NK-92 (cell line): Measurements from ENCODE around the gene SIK1.
"Not testable (repeated sequence)": the region's sequence is repeated elsewhere in the genome, so short reads cannot be mapped to it uniquely, and the experiment has no call there.

ENCODE experiments used
- DNase-seq: peaks from one replicate; lab custom pipeline; 2025; ENCODE audit not compliant: unreplicated experiment; lab: John Stamatoyannopoulos, UW

Gene SIK1

DNA sequence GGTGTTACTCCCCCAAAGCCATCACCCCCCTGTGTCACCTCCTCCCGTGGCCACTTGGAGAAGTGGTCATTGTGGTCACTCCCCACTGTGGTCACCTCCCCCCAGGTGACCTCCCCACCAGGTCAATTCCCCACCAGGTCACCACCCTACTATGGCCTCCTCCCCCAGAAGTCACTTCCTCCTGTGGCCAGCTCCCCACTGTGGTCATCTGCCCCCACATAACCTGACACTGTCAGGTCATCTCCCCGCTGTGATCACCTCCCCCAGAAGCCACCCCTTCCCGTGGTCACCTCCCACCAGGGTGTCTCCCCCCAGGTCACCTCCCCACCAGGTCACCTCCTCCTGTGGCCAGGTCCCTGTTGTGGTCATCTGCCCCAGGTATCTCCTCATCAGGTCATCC, 28.9 kb downstream of the SIK1 start:
- not testable (repeated sequence) for DNase-seq

DNA sequence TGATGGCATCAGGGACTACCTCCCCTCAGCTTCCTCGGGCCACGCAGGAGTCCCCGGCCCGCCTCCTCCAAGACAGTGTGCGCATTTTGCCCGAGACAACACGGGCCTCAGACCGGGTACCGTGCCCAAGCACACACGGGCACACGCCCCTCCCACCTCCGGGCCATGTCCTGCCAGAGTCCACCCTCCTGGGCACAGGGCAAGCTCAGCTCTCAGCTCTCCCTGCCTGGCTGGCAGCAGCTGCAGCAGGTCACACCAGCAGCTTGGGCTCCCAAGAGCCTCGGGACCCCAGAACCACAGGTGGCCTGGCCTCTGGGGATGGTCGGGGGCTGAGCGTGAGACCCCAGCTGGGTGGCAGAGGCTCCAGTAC, 29.5 kb downstream of the SIK1 start:
- DNase-seq = not testable (repeated sequence)

DNA sequence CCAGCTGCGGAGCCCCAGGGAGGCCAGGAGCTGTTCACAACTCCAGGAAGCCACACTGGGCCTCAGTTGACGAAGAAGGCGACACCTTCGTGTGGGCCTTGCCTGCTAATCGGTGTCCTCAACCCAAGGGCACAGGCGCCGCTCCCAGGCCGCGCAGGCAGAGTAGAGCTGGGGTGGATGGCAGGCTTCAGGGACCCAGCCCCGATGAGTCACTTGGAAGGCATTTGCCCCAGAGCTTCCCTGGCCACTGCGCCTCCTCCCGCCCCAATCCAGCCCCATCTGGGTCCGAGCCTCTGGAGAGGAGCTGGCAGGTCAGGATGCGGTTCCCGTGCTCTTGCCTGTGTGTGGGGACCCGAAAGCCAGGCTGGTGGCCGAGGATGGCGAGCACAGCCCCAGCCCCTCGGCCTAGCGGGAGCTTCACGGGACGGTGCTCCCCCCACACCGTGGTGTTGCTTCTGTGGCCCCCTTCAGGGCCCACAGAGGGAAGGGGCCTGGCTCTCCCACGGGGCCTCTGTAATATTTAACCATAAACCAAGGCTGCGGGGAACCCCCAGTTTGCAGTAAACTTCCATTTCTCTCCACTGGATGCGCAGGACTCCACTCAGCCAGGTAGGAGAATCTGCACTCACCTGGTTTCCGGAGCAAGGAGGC, 30.0 kb downstream of the SIK1 start:
- DNase-seq = not testable (repeated sequence)

DNA sequence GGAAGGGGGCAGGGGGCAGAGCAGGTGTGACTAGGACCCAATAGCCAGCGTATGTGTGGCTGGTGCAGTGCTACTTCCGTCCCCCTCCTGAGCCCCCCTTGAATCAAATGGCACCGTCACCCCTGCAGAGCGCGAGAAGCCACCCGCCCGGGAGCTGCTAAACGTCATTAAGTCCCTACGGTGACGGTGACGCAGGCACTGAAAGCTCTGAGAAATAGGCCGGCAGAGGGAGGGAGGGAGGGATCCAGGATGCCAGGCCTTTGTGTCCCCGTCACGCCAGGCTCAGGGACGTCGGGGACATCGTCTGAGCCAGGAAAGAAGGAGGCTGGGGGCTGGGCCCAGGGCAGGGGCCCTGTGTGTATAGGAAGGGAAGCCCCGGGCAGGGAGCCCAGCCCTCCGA, 43.6 kb downstream of the SIK1 start:
- not testable (repeated sequence) for DNase-seq

DNA sequence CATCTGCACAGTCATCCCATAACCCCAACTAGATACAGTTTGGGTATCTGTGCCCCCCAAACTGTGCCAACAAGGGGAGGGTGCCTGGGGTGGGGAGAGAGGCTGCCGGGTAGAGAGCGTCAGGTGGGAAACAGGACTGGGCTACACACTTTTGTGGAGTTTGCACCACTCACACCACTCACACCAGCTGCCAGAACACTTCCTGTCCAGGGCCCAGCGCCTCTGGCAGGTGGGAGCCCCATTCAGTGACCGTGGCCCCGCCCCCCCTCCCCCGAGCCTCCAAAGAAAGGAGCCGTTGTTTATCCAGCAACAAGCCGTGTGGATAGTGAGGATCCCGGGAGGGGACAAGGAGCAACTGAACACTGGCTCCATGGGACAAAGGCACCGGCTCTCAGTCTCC, 44.0 kb downstream of the SIK1 start:
- DNase-seq = not testable (repeated sequence)

DNA sequence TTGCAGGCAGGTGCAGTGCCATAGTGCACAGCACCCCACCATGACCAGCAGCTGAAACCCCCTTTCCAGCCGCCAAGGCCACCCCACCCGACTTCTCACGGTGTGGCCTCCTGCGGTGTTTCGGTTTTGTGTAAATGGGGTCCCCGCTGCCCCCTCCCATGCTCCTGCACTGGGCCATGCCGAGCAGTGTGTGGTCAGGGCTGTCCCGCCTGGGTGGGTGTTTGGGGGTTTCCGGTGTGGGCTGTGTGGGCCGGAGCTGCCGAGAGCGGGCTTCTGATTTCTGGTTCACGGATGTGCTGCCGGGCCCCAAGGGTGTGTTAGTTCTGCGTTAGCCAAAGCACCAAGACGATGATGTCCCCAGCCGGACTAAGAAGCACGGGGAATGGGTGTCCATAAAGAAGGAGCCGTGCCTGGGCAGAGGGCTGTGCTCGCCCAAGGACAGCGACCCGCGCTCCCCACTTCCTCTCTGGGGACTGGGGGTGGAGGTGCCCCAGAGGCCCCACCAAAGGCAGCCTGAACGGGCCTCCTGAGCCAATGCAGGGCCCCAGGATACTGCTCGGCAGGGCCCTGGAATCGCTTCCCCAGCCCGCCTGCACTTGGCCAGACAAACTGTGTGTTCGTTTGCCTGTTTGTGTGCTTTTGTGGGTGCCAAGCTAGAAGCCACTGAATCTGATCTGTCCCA, 45.9 kb downstream of the SIK1 start:
- DNase-seq = not testable (repeated sequence)

DNA sequence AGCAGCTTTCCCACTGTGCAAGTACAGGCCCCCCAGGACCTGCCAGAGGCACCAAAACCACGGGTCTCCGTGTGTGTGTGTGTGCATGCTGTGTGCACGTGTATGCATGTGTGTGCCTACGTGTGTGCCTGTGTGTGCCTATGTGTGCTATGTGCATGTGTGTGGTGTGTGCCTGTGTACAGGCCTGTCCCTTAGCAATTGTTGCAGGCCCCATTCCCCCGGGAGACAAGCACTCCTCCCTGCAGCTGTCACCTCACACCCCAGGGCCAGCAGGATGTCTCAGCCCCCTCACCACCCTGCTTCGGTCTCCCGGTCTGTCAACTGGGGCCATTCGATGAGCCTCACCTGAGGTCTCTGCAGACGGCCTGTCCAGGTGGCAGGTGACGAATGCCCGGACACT, 46.6 kb downstream of the SIK1 start:
- DNase-seq = not testable (repeated sequence)

DNA sequence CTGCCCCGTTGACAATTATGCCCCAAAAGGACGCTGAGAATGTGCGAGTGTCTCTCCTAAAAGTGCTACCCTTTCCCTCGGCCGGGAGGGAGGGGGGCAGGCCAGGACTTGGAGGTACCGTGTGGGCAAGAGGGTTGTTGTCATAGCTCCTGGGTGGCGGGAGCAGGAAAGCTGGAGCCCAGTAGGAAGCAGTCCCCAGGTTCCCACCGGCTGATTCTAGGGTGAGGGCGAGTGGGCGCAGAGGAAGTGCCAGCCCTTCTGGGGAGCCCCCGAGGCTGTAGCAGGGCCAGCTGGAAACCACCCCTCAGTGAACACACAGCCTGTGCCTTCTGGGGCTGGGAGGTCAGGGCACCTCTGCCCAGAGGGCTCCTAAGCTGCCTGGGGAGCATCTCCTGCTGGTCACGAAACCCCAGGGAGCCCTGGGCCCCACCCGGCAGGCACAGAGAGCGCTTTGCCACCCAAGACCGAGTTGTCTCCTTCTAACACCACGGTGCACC, 47.3 kb downstream of the SIK1 start:
- DNase-seq = not testable (repeated sequence)

DNA sequence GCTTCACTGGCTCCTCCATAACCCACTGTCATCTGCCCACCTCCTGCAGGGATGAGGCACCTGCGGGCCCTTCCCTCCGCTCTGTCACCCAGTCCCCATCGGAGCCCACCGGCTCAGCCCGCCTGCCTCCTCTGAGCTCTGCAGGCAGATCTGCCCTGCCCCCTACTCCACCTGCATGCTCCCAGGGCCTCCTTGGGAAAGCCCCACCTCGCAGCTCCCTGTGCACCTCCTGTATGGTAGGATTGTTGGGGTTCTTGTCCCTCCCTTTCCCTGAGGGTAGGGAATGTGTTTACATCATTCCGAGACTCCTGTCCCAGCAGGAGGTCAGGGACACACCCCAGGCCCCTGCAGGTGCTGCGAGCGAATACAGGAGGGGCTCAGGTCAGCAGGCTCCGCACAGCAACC, 50.5 kb downstream of the SIK1 start:
- no peak for DNase-seq

DNA sequence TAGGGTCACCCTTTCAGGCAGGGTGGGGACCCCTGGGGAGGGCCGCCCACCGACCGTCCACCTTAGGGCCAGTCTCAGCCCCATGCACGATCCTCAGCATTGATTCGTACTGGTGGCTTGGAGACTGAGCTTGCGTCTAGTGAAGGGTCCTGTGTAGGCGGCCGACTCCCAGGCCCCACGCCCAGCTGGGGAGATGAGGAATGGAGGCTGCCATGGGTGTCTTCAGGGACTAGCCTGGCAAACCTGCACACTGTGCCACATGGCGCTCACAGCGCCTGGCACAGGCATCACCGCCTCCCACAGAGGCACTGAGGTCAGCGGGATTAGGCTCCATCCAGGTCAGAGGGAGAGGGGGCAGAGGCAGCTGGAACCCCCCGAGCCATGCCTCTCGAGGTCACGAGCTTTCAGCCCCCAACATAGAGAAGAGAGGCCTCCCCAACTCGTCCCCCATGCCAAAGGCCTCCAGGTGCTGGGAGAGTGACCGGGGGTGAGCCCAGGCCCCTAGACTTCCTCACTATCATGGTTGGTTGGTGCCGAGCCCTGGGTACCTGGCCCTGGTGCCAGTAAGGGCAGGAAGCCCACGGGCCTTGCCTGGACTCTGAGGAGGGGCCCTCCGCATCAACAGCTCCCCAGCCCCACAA, 51.0 kb downstream of the SIK1 start:
- no peak for DNase-seq

DNA sequence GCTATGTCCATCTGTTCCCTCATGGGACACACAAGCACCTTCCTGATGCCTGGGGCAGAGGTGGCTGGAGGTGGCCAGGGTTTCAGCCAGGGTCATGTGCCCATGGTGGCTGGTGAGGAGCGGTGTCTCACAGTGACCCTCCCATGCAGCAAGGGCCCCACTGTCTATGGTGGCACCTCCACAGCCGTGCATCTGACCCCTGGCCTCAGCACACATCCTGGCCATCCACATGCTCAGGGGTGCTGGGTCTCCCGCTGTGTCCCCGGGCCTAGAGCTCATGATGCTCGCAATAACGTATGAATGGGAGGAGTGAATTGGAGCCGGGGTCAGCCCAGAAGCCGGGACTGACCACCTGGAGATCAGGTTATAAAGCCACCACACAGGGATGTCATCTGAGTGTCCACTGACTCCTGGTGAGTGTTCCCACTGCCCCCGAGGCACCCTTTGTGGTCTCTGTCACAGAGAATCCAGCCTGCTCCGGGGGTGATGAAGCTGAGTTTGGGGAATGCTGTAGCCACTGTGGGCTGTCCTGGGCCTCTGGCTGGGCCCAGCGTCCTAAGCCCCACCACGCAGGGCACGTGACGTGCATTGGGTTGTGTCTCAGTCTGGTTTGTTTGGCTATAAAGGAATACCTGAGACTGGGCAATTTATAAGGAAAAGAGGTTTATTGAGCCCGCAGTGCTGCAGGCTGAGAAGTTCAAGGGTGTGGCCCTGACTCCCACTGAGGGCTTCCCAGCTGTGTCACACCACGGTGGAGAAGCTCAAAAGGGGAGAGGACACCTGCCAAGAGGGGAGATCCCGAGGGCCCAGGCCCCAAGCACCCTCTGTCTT, 51.7 kb downstream of the SIK1 start:
- DNase-seq = no peak

DNA sequence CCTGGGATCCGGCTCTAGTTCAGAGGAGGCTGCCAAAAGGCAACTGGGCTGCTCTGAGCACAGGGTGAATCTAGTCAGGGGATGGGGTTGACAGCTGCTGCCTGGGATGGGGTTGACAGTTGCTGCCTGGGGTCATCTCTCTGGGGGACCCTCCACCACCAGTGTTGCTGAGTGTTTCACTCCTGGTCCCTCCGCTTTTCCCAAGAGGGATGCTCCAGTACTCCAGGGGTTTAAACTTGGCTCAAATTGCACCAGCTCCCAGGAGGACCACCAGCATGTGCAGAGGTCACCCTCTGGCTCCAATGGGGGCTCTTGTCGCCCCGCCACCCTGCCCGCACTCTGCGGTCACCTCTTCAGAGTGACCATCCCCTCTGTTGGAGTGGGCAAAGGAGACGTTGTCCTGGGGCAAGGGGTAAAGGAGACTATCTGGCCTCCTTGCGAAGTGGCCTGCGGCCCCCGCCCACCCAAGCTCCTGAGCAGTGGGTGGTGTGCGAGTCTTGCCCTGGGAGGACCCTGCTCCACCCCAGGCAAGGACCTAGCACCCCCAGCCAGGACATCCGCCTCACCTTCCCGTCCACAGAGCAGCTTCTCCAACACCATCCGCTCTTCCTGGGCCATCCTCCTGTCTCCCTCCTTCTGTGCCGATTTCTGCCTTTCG, 52.6 kb downstream of the SIK1 start:
- DNase-seq = no peak

DNA sequence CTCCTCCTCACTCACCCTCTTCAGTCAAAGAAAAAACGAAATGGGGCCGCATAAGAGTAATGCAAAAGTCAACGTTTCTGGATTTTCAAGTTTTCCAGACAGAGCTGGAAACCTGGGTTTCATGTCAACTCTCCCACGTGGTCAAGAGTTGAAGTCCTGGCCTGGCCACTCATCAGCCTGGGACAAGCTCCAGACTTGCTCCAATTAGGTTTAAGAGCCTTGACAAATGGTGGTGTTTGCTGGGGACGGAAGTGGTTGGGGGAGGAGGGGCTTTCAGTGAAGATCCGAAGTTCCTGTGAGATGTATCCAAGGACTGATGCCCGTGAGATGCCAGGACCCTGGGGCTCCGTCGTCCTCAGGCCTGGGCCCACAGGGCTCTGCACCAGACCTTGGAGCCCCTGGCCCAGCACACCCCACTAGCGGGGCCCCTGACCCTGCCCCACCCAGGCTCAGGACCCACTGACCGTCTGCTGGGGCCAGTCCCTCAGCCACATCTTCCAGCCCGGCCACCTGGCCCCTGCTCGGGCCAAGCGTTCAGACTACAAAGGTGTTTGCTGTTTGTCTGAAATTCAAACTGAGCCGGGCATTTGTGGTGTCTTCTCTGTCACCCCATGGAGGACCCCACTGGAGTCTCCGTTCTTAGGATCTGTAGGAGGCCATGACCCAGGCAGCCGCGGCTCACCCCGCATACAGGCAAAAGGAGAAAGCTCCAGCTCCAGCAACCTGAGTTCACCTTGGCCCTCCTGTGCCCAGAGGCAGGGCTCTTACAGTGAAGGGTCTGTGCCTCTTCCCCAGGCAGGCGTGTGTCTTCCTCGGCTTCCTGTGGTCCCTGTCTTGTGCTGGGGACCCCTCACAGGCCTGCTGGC, 53.3 kb downstream of the SIK1 start:
- DNase-seq = no peak

DNA sequence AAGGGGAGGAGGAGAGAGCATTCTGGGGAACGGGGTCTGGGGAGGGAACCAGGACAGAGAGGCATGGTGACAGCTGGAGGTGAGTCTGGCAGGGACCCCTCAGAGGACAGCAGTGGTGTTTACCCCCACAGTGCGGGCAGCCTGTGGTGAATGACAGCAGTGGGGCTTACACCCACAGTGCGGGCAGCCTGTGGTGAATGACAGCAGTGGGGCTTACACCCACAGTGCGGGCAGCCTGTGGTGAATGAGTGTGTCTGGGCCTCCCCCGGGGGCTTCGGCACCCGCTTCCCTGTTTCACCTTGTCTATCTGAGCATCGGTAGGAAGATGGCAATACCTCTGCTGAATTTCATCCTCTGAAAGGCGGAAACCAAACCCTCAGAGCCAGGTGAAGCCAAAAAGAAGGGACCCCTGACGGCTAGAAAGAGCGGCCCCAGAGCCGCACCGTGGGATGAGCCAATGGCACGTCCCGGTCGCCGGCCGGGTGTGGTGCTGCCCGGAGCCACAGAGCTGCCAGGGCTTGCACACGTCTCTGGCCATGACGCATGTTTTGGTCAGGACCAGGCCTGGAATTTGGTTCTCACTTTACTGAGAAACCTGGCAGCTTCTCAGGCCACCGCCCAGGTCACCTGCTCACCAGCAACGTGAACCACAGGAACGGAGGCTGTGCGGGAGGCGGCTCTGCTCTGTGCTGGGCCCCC, 54.1 kb downstream of the SIK1 start:
- no peak for DNase-seq

DNA sequence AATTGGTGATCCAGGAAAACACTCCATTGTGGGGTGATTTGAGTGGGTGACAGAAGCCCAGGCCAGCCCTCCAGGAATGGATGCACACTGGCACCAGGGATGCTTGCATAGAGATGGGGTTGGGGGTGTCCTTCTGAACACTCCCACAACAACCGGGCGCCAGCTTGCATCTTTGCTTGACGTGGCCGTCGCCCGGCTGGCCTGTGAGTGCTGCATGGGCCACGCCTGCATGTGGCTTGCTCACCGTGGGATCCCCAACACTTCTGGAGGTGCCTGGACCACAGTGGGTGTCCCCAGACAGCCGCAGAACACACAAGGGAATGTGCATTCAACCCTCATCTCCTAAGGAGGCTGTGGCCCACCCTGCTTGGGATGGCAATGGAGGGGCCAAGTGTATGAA, 55.1 kb downstream of the SIK1 start:
- DNase-seq = no peak

DNA sequence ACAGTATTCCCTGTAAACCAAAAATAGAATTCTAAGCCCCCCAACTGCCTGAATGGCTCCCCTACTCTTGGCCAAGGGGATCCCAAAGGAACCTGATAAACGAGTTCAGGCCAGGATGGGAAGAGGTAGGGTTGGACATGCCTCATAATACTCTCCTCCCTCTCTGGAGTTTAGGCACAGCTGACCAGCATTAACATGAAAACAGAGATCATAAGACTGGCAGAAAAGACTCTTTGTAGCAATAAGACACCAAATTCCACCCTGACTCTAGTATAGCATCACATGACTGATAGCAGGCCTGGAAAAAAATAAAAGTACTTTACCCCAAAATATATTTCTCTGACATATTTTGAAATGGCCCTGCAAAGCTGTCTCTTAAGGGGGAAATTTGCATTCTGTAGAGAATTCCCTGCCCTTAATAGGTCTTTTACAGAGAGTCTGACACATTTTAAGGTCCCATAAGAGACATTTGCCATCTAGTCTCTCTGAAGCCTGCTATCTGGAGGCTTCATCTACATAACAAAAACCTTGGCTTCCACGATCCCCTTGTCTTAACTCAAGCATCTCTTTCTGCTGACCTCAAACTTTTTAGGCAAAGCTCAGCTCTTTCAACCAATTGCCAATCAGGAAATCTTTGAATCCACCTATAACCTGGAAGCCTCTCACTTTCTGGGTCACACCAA, 55.9 kb downstream of the SIK1 start:
- no peak for DNase-seq

DNA sequence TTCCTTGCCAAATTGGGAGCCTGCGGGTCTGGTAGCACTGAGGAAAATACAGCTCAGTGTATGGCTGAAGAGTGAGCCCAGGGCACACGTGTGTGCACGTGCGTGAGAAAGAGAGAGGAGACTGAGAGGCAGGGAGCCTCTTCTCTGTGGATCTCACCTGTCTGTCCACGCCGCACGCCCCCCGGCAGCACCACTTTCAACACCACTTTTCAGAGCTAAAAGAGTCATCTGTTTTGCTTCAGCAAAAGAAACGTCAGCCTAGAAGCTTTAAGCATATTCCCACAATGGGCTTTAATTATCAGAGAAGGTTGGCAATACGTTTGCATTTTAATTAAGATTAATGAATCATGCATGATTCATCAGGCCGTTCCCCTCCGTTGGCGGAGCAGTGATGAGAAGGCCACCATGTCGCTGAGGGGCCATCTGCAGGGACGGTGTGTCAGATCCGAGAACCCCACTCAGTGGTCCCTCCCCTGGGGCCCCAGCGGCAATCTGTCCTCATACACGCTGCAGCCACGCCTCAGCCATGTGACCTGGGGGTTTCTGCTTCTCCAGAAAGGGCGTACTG, 56.8 kb downstream of the SIK1 start:
- no peak for DNase-seq

DNA sequence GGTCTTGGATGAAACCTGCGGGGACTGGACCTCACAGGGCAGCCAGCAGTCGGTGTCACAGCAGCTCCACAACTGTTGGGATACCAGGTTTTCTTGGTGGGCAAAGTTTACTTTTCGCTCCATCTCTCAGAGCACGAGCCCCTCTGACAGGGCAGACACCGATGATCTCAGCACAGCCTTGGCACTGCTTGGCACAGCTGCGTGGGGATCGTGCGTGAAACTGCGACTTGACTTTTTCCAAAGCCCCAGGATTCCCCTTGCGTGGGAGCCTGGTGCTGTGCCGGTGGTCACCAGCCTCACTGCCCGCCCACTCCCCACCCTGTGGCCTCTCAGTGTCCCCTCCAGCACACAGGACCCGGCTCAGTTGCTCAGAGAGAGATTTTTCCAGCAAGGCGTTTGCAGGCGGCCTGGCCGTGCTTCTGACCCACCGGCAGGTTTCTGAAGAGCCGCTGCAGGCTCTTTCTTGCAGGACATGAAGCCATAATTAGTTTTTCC, 57.3 kb downstream of the SIK1 start:
- DNase-seq = no peak
